ENCODE results near the gene DMPK. TPM values are rescaled to one million over a fixed set of nuclear protein-coding genes. Genes with fewer than 3 reads are reported as not detected.

DMPK gene
- total RNA-seq, 1 experiment from 2014 or later, result 40.5 TPM

DNA sequence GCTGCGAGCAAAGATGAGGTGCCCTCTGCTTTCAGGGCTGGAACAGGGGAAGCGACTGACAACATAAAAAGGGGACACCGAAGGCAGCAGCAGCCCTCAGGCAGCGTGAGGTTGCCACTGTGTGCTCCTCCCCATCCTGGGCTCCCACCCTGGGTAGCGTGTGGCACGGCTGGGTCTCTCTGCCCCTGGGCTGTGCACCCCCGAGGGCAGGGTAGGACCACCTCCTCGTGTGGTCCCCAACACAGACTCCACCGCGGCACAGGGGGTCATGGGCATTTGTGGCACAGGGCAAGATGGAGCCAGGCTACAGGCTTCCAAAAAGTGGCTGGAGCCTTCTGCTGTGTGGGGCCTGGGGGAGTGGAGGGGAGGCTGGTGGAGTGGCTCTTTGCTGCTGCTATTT is 39.3 kb upstream of the DMPK start:
- POLR2A ChIA-PET, result no interaction called here
- no peaks in the 10 kb centered on the region for H3K27me3 Mint-ChIP-seq (ENCODE audit: insufficient read depth, unreplicated experiment)
- peaks cover 44% of the 10 kb centered on the region for H3K36me3 Mint-ChIP-seq (ENCODE audit: insufficient read depth, unreplicated experiment)
- H3K4me3 Mint-ChIP-seq (ENCODE audit: unreplicated experiment), result no peak overlapping the region
- TF ChIP-seq, protein P1, sequence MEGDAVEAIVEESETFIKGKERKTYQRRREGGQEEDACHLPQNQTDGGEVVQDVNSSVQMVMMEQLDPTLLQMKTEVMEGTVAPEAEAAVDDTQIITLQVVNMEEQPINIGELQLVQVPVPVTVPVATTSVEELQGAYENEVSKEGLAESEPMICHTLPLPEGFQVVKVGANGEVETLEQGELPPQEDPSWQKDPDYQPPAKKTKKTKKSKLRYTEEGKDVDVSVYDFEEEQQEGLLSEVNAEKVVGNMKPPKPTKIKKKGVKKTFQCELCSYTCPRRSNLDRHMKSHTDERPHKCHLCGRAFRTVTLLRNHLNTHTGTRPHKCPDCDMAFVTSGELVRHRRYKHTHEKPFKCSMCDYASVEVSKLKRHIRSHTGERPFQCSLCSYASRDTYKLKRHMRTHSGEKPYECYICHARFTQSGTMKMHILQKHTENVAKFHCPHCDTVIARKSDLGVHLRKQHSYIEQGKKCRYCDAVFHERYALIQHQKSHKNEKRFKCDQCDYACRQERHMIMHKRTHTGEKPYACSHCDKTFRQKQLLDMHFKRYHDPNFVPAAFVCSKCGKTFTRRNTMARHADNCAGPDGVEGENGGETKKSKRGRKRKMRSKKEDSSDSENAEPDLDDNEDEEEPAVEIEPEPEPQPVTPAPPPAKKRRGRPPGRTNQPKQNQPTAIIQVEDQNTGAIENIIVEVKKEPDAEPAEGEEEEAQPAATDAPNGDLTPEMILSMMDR (IDR thresholded peaks at IDR 0.05; ENCODE audit: unreplicated experiment), result no peak
- no peak for DNase-seq (ENCODE audit: unreplicated experiment)
- no peaks in the 10 kb centered on the region for H3K9me3 Mint-ChIP-seq (ENCODE audit: unreplicated experiment)
- CTCF ChIA-PET, result interaction anchor here (0.7 kb wide), 1 partner anchor 20 kb away, joined by 4 read pairs; no protein-coding TSS in a partner anchor
- H3K27ac Mint-ChIP-seq (ENCODE audit: low read depth, unreplicated experiment), result no peak overlapping the region
- intact Hi-C loops (cut with micrococcal nuclease), result no loop called here
- BruUV-seq (replicated peaks), result no TSS peak
- H3K4me1 Mint-ChIP-seq (ENCODE audit: insufficient read depth, unreplicated experiment), result peaks cover 15% of the 10 kb centered on the region

DNA sequence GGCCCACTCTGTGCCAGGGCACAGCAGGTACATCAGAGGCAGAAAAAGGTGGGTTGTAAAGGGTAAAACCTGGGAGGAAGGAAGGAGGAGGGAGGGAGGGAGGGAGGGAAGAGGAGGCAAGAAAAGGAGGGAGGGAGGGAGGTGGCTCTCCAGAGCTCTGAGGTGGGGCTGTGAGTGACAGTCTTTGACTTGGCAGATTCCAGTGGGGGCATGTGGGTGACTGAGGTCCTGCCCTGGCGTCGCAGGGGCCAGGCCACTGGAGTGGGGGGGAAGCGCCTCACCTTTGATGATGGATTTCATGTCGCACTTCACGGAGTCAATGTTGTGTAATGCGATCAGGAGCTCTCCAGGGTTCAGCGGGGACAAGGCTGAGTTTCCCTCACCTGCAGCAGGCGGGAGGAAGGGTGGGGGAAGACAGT is 38.8 kb upstream of the DMPK start:
- ChIA-PET POLR2A (no interaction called here), CTCF (interaction anchor here (0.6 kb wide), 1 partner anchor 62 kb away, joined by 3 read pairs; no protein-coding TSS in a partner anchor)
- no peaks in the 10 kb centered on the region for H3K9me3 Mint-ChIP-seq (ENCODE audit: unreplicated experiment)
- peaks cover 15% of the 10 kb centered on the region for H3K4me1 Mint-ChIP-seq (ENCODE audit: insufficient read depth, unreplicated experiment)
- no peak overlapping the region for H3K27ac Mint-ChIP-seq (ENCODE audit: low read depth, unreplicated experiment)
- no peak overlapping the region for H3K4me3 Mint-ChIP-seq (ENCODE audit: unreplicated experiment)
- intact Hi-C loops (cut with micrococcal nuclease), result no loop called here
- H3K36me3 Mint-ChIP-seq (ENCODE audit: insufficient read depth, unreplicated experiment), result peaks cover 42% of the 10 kb centered on the region
- TF ChIP-seq, protein P1 (IDR thresholded peaks at IDR 0.05; ENCODE audit: unreplicated experiment), result no peak
- H3K27me3 Mint-ChIP-seq (ENCODE audit: insufficient read depth, unreplicated experiment), result no peaks in the 10 kb centered on the region
- no TSS peak for BruUV-seq (replicated peaks)
- DNase-seq (ENCODE audit: unreplicated experiment), result no peak

DNA sequence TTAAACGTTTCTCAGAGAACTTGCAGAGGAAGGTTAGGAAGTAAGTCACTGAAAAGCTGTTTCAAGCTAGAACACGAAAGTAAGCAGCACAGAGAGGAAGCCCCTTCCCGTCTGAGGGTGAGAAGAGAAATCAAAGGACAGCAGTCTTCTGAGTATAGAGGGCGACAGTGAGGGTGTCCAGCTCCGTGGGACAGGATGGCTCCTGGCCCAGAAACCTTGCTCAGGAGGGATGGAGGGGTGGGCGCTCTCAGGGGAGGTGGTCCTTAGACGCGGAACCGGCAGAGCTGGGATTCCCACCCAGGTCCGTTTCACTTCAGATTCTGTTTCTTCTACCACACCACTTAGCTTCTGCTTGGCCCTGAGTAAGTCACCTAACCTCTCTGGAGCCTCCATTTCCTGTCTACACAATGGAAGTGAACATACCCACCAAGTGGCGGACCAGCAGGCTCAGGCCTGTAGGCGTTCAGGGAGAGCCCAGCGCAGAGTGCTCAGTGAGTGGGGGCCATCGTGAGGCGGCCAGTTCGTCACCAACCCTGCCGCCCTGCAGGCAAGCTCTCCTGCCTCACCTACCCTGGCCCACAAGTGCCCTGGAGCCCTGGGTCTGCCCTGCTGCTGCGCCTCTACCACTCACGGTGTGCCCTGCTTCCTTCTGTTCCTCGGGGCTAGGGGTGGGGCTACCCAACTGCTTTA is 38.3 kb upstream of the DMPK start:
- intact Hi-C loops (cut with micrococcal nuclease), result no loop called here
- TF ChIP-seq, protein P1 (IDR thresholded peaks at IDR 0.05; ENCODE audit: unreplicated experiment), result no peak
- Mint-ChIP-seq H3K4me3 (ENCODE audit: unreplicated experiment) (no peak overlapping the region), H3K27ac (ENCODE audit: low read depth, unreplicated experiment) (no peak overlapping the region), H3K9me3 (ENCODE audit: unreplicated experiment) (no peaks in the 10 kb centered on the region), H3K4me1 (ENCODE audit: insufficient read depth, unreplicated experiment) (peaks cover 12% of the 10 kb centered on the region), H3K36me3 (ENCODE audit: insufficient read depth, unreplicated experiment) (peaks cover 42% of the 10 kb centered on the region), H3K27me3 (ENCODE audit: insufficient read depth, unreplicated experiment) (no peaks in the 10 kb centered on the region)
- BruUV-seq (replicated peaks), result no TSS peak
- ChIA-PET POLR2A (no interaction called here), CTCF (interaction anchor here (0.6 kb wide), 1 partner anchor 62 kb away, joined by 3 read pairs; no protein-coding TSS in a partner anchor)
- no peak for DNase-seq (ENCODE audit: unreplicated experiment)

DNA sequence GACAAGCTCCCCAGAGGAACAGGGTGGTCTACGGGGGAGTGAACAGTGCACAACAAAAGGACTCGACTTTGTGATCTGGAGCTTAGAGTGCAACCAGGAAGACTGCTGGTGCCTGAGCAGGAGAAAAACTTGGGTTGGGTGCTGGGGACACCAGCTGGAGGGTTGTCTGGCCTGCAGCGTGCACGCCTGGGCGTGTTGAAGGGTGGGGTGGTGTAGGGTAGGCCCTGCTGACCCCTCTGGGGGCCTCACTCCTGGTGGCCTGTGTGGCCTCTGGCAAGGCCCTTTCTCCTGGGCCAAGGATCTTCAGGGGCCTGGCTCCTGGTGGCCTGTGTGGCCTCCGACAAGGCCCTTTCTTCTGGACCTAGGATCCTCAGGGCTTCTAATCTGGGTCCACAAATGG is 37.5 kb upstream of the DMPK start:
- H3K4me1 Mint-ChIP-seq (ENCODE audit: insufficient read depth, unreplicated experiment), result peaks cover 8% of the 10 kb centered on the region
- no peak overlapping the region for H3K4me3 Mint-ChIP-seq (ENCODE audit: unreplicated experiment)
- ChIA-PET POLR2A (no interaction called here), CTCF (interaction anchor here (0.6 to 1.0 kb wide), 2 partner anchors 38 to 65 kb away, joined by 3 read pairs; no protein-coding TSS in a partner anchor)
- H3K27me3 Mint-ChIP-seq (ENCODE audit: insufficient read depth, unreplicated experiment), result no peaks in the 10 kb centered on the region
- no TSS peak for BruUV-seq (replicated peaks)
- no peak overlapping the region for H3K27ac Mint-ChIP-seq (ENCODE audit: low read depth, unreplicated experiment)
- peaks cover 43% of the 10 kb centered on the region for H3K36me3 Mint-ChIP-seq (ENCODE audit: insufficient read depth, unreplicated experiment)
- TF ChIP-seq, protein P1 (IDR thresholded peaks at IDR 0.05; ENCODE audit: unreplicated experiment), result no peak
- no peaks in the 10 kb centered on the region for H3K9me3 Mint-ChIP-seq (ENCODE audit: unreplicated experiment)
- no peak for DNase-seq (ENCODE audit: unreplicated experiment)
- intact Hi-C loops (cut with micrococcal nuclease), result loop anchor here (5.0 kb wide), 1 partner anchor 248 kb away; no protein-coding TSS in a partner anchor
